Limb (tissue), 2 donors: Measurements from ENCODE around the gene COX7A2L.
"Not testable (repeated sequence)": the region's sequence is repeated elsewhere in the genome, so short reads cannot be mapped to it uniquely, and the experiment has no call there.

Source experiments
- DNase-seq, 2 donors: peaks; one replicate each; pipeline ENCODE4 v3.0.0-alpha.2; 2016; ENCODE audit errors: extremely low spot score in 2 of 2

COX7A2L gene

GRCh38 chr2:42368817-42369531, 8.0 kb upstream of the COX7A2L start:
- no peak for DNase-seq

GRCh38 chr2:42367835-42368234, 6.8 kb upstream of the COX7A2L start:
- no peak for DNase-seq

GRCh38 chr2:42366411-42366810, 5.4 kb upstream of the COX7A2L start:
- DNase-seq: no peak

- DNase-seq: no peak
Measured at GRCh38 chr2:42364658-42365057, 3.6 kb upstream of the COX7A2L start.

GRCh38 chr2:42363413-42363812, 2.4 kb upstream of the COX7A2L start:
- DNase-seq: no peak

GRCh38 chr2:42361728-42362283, 789 bp upstream of the COX7A2L start:
- DNase-seq: no peak

- no peak for DNase-seq
Measured at GRCh38 chr2:42360493-42360889, 526 bp downstream of the COX7A2L start.

- DNase-seq: no peak
Measured at GRCh38 chr2:42359965-42360483, 993 bp downstream of the COX7A2L start.

GRCh38 chr2:42359304-42359964, 1.6 kb downstream of the COX7A2L start:
- no peak for DNase-seq

- no peak for DNase-seq
Measured at GRCh38 chr2:42353792-42354429, 7.1 kb downstream of the COX7A2L start.

GRCh38 chr2:42351864-42352263, 9.2 kb downstream of the COX7A2L start:
- DNase-seq: no peak

GRCh38 chr2:42350434-42351063, 10.5 kb downstream of the COX7A2L start:
- no peak for DNase-seq

GRCh38 chr2:42348113-42348805, 12.8 kb downstream of the COX7A2L start:
- DNase-seq: no peak

- DNase-seq: not testable (repeated sequence)
Measured at GRCh38 chr2:42347518-42347917, 13.5 kb downstream of the COX7A2L start.

- DNase-seq: not testable (repeated sequence)
Measured at GRCh38 chr2:42346856-42347255, 14.2 kb downstream of the COX7A2L start.

GRCh38 chr2:42345986-42346385, 15.0 kb downstream of the COX7A2L start:
- no peak for DNase-seq

GRCh38 chr2:42342795-42343241, 18.2 kb downstream of the COX7A2L start:
- no peak for DNase-seq

GRCh38 chr2:42342061-42342794, 18.8 kb downstream of the COX7A2L start:
- DNase-seq: no peak

GRCh38 chr2:42340938-42341636, 19.9 kb downstream of the COX7A2L start:
- DNase-seq: no peak
